IMR-90 (cell line): ENCODE measurements around the gene CCDC97. TPM values are rescaled to one million over a fixed set of nuclear protein-coding genes. Genes with fewer than 3 reads are reported as not detected.

Experiments
- ATAC-seq: fragments of 200-7000 bp; cut with Tn5 transposase; 2 replicates; pipeline ENCODE4 v1.9.1; 2020; ENCODE audit warnings: low read depth, mild to moderate bottlenecking, moderate library complexity
- BruUV-seq: library from RNA; stranded (reverse); fragments of 400-500 nt; replicated peaks from 2 replicates; lab custom pipeline; 2021; lab: Mats Ljungman, UMichigan
- CTCF ChIA-PET: fragments of 300-600 bp; formaldehyde crosslinking; extraction: SDS; loops from one replicate; lab custom pipeline; 2021; ENCODE audit warnings: antibody characterized with exemption; lab: Yijun Ruan, JAX
- POLR2A ChIA-PET: fragments of 300-600 bp; sonication (Branson Sonifier 250); formaldehyde crosslinking; loops from one replicate; lab custom pipeline; 2022; ENCODE audit warnings: antibody characterized with exemption; ENCODE audit not compliant: unreplicated experiment; lab: Charles Lee
- DNase-seq: peaks from one replicate; pipeline ENCODE4 v3.0.0; 2013
- H2AFZ ChIP-seq: replicated peaks from 2 replicates; pipeline ENCODE3; 2013; ENCODE audit warnings: low read length, mild to moderate bottlenecking; ENCODE audit not compliant: poor library complexity
- H2AK5ac ChIP-seq: 2 replicates; pipeline ENCODE4 v1.6.1; 2013; ENCODE audit warnings: low read depth, low read length, inconsistent platforms
- H2AK9ac ChIP-seq: replicated peaks from 2 replicates; pipeline ENCODE3; 2013; ENCODE audit warnings: mild to moderate bottlenecking, low read depth, low read length, moderate library complexity; ENCODE audit not compliant: poor library complexity
- H2BK120ac ChIP-seq: 2 replicates; pipeline ENCODE4 v1.6.1; 2013; ENCODE audit warnings: low read depth, low read length, inconsistent platforms
- H2BK15ac ChIP-seq: 3 replicates; pipeline ENCODE4 v1.6.1; 2013; ENCODE audit warnings: low read depth, low read length, inconsistent platforms
- H2BK20ac ChIP-seq: 2 replicates; pipeline ENCODE4 v1.6.1; 2013; ENCODE audit warnings: low read depth, mild to moderate bottlenecking, inconsistent platforms, low read length, moderate library complexity
- H2BK5ac ChIP-seq: 2 replicates; pipeline ENCODE4 v1.6.1; 2013; ENCODE audit warnings: mild to moderate bottlenecking, low read depth, low read length, inconsistent platforms; ENCODE audit not compliant: poor library complexity, severe bottlenecking
- H3K14ac ChIP-seq: replicated peaks from 2 replicates; pipeline ENCODE4 v1.6.1; 2013; ENCODE audit warnings: low read depth, low read length, inconsistent platforms
- H3K18ac ChIP-seq: 2 replicates; pipeline ENCODE4 v1.6.1; 2013; ENCODE audit warnings: low read depth, low read length, control low read depth
- H3K23ac ChIP-seq: 2 replicates; pipeline ENCODE4 v1.6.1; 2013; ENCODE audit warnings: low read depth, low read length, inconsistent platforms
- H3K27ac ChIP-seq: 2 replicates; pipeline ENCODE4 v1.5.1; 2013; ENCODE audit warnings: mild to moderate bottlenecking, control low read depth, low read length; ENCODE audit not compliant: insufficient read depth
- H3K27me3 ChIP-seq: 2 replicates; pipeline ENCODE4 v1.6.1; 2013; ENCODE audit warnings: low read length; ENCODE audit not compliant: control insufficient read depth, insufficient read depth
- H3K36me3 ChIP-seq: 2 replicates; pipeline ENCODE4 v1.6.1; 2013; ENCODE audit warnings: low read length, mixed read lengths; ENCODE audit not compliant: control insufficient read depth, insufficient read depth
- H3K4ac ChIP-seq: 2 replicates; pipeline ENCODE4 v1.6.1; 2013; ENCODE audit warnings: low read depth, low read length, inconsistent platforms
- H3K4me1 ChIP-seq: 2 replicates; pipeline ENCODE4 v1.6.1; 2013; ENCODE audit warnings: low read length, mixed read lengths; ENCODE audit not compliant: control insufficient read depth, insufficient read depth
- H3K4me2 ChIP-seq: 2 replicates; pipeline ENCODE4 v1.6.1; 2013; ENCODE audit warnings: low read depth, mild to moderate bottlenecking, control low read depth, low read length, moderate library complexity
- H3K4me3 ChIP-seq: 2 replicates; pipeline ENCODE4 v1.5.1; 2013; ENCODE audit warnings: low read depth, mild to moderate bottlenecking, control low read depth, low read length, moderate library complexity; ENCODE audit not compliant: insufficient read depth
- H3K56ac ChIP-seq: 2 replicates; pipeline ENCODE4 v1.6.1; 2013; ENCODE audit warnings: low read length, inconsistent platforms; ENCODE audit not compliant: insufficient read depth; ENCODE audit errors: extremely low read depth
- H3K79me1 ChIP-seq, 2 experiments: 2 replicates each; pipeline ENCODE4 v1.6.1; 2013; ENCODE audit warnings: low read length in 2 of 2, inconsistent platforms in 1 of 2, low read depth in 1 of 2
- H3K9ac ChIP-seq: 2 replicates; pipeline ENCODE4 v1.6.1; 2013; ENCODE audit warnings: low read depth, low read length, control low read depth
- H3K9me1 ChIP-seq: 2 replicates; pipeline ENCODE4 v1.6.1; 2013; ENCODE audit warnings: low read length, inconsistent platforms; ENCODE audit not compliant: insufficient read depth
- H3K9me3 ChIP-seq: 2 replicates; pipeline ENCODE4 v1.6.1; 2013; ENCODE audit warnings: low read length; ENCODE audit not compliant: control insufficient read depth, insufficient read depth
- H4K20me1 ChIP-seq: 2 replicates; pipeline ENCODE4 v1.6.1; 2013; ENCODE audit warnings: low read length, inconsistent platforms; ENCODE audit not compliant: insufficient read depth
- H4K5ac ChIP-seq: 2 replicates; pipeline ENCODE4 v1.6.1; 2013; ENCODE audit warnings: mild to moderate bottlenecking, low read depth, low read length, control low read depth
- H4K8ac ChIP-seq, 2 experiments: 2 replicates each; pipeline ENCODE4 v1.6.1; 2013; ENCODE audit warnings: low read depth in 2 of 2, low read length in 2 of 2, control low read depth in 1 of 2, inconsistent platforms in 1 of 2
- H4K91ac ChIP-seq: 2 replicates; pipeline ENCODE4 v1.6.1; 2013; ENCODE audit warnings: low read depth, low read length, inconsistent platforms; ENCODE audit not compliant: insufficient read depth
- CHD1 ChIP-seq: IDR thresholded peaks from 2 replicates; pipeline ENCODE4 v1.6.1; 2012; ENCODE audit warnings: low read depth, low read length, improper control_type of control experiment
- ELK1 ChIP-seq: fragments of 150-350 bp; IDR thresholded peaks from 2 replicates; pipeline ENCODE4 v1.6.1; 2016; ENCODE audit warnings: low read depth, mild to moderate bottlenecking, low read length, moderate library complexity, borderline replicate concordance
- MAZ ChIP-seq: IDR thresholded peaks from 2 replicates; pipeline ENCODE4 v1.6.1; 2012; ENCODE audit warnings: low read depth, mild to moderate bottlenecking, low read length, improper control_type of control experiment, moderate library complexity, borderline replicate concordance
- NFE2L2 ChIP-seq: fragments of 150-350 bp; IDR thresholded peaks from 2 replicates; pipeline ENCODE4 v1.6.1; 2016; ENCODE audit warnings: low read depth, mild to moderate bottlenecking, low read length
- POLR2A ChIP-seq: IDR thresholded peaks from 2 replicates; pipeline ENCODE4 v1.6.1; 2012; ENCODE audit warnings: mild to moderate bottlenecking, low read depth, low read length
- RAD21 ChIP-seq: IDR thresholded peaks from 2 replicates; pipeline ENCODE4 v1.6.1; 2012; ENCODE audit warnings: low read length, improper control_type of control experiment
- RFX5 ChIP-seq: IDR thresholded peaks from 2 replicates; pipeline ENCODE4 v1.8.0; 2012; ENCODE audit warnings: low read depth, mild to moderate bottlenecking, low read length, moderate library complexity
- WGBS, 2 experiments: methylation state at CpG; one replicate each; pipeline versions ENCODE4 v1.1.5 to v1.1.7; 2013; ENCODE audit warnings: missing lambda C conversion rate in 2 of 2; ENCODE audit not compliant: insufficient read length in 1 of 2; ENCODE audit errors: extremely low coverage in 2 of 2; 5-methylcytosine and 5-hydroxymethylcytosine counted together
- dilution Hi-C: fragments of 300-500 bp; cut with HindIII; formaldehyde crosslinking; loops from one replicate; pipeline ENCODE4 v1.14.3; 2018; ENCODE audit warnings: low sequenced_read_pairs; ENCODE audit not compliant: unreplicated experiment
- in situ Hi-C: fragments of 300-500 bp; cut with MboI; formaldehyde crosslinking; loops from 3 replicates; pipeline ENCODE4 v1.14.3; 2019; ENCODE audit warnings: low sequenced_read_pairs, inconsistent platforms, mixed read lengths
- intact Hi-C: fragments of 100-400 bp; cut with micrococcal nuclease; formaldehyde crosslinking; loops from 2 replicates; pipeline ENCODE4 v1.10.0; 2022
- polyA plus RNA-seq, 3 experiments: library from polyadenylated mRNA; depleted of rRNA; stranded (reverse); fragments of >200 nt; gene quantifications; 2 replicates each; pipeline ENCODE4 v1.2.3, GENCODE V29; 2012; ENCODE audit warnings: low replicate concordance in 1 of 3
- total RNA-seq: library from RNA; depleted of rRNA; stranded (reverse); fragments of >200 nt; gene quantifications from 2 replicates; pipeline ENCODE4 v1.2.3, GENCODE V29; 2012

The CCDC97 gene
- total and polyA plus RNA-seq, 2 of the 4 experiments (the other 2 are of a cell fraction): 4.1 to 11.0 TPM

- Histone ChIP-seq H3K4me2 (no peak overlapping the region), H3K36me3 (peaks cover 51% of the 10 kb centered on the region)
- 88% methylated on average over 15 of the region's 19 CpGs; no CpG with 5 or more reads in 1 of the 2 experiments for WGBS, 2 experiments
Measured at GRCh38 chr19:41318696-41319499, 8.9 kb downstream of the CCDC97 start.

More at GRCh38 chr19:41318696-41319499, 8.9 kb downstream of the CCDC97 start:
- TF ChIP-seq NFE2L2: no peak
- TF ChIP-seq MAZ: no peak
- no peak for TF ChIP-seq RFX5
- no peak for TF ChIP-seq POLR2A
- no peak for TF ChIP-seq RAD21
- TF ChIP-seq CHD1: no peak
- no peak for TF ChIP-seq ELK1
- BruUV-seq: no TSS peak
- in situ Hi-C loops: no loop called here
- Histone ChIP-seq H3K18ac (no peak overlapping the region), H3K4me1 (peaks cover 21% of the 10 kb centered on the region), H3K23ac (no peak overlapping the region), H3K4me3 (no peak overlapping the region), H3K27ac (no peak overlapping the region), H3K9ac (no peak overlapping the region), H3K4ac (no peak overlapping the region), H4K20me1 (peaks cover 46% of the 10 kb centered on the region), H3K79me1 (peaks cover 22 to 66% of the 10 kb centered on the region in 2 experiments), H2BK5ac (no peak overlapping the region), H2AK5ac (peak overlapping the region; percentile 56), H3K56ac (no peak overlapping the region), H4K5ac (no peak overlapping the region), H3K14ac (no peak overlapping the region), H4K8ac (no peak overlapping the region), H2BK120ac (no peak overlapping the region), H2AK9ac (peak overlapping the region; percentile 16), H3K9me1 (peaks cover 17% of the 10 kb centered on the region), H2BK20ac (no peak overlapping the region), H4K91ac (no peak overlapping the region), H2AFZ (no peak overlapping the region), H2BK15ac (no peak overlapping the region), H3K27me3 (no peaks in the 10 kb centered on the region), H3K9me3 (no peaks in the 10 kb centered on the region)
- POLR2A ChIA-PET: interaction anchor here (0.5 kb wide), 1 partner anchor 47 kb away, joined by 3 read pairs; no protein-coding TSS in a partner anchor
- CTCF ChIA-PET: no interaction called here
- intact Hi-C loops: no loop called here
- dilution Hi-C loops: no loop called here
- ATAC-seq (no peak), DNase-seq (no peak)
